Activated naive CD4-positive, alpha-beta T cell (primary cell): ENCODE data around the gene HSPB1.
A peak's percentile ranks its signal among the peaks of the same experiment; 100 is the strongest.
"Not testable (repeated sequence)": the region's sequence is repeated elsewhere in the genome, so short reads cannot be mapped to it uniquely, and the experiment has no call there.

Source experiments
- DNase-seq, 4 experiments: peaks; one replicate each; lab custom pipeline; 2025; lab: John Stamatoyannopoulos, UW

Gene HSPB1

GRCh38 chr7:76302347-76303201, at the start of gene HSPB1:
Gene HSPB1, plus strand, starts transcription at chr7:76302673. Its CDS starts 40 bp downstream, at chr7:76302713.
- peak in 3 of 4 experiments; percentile 12 to 49 (median 32) for DNase-seq

DNA sequence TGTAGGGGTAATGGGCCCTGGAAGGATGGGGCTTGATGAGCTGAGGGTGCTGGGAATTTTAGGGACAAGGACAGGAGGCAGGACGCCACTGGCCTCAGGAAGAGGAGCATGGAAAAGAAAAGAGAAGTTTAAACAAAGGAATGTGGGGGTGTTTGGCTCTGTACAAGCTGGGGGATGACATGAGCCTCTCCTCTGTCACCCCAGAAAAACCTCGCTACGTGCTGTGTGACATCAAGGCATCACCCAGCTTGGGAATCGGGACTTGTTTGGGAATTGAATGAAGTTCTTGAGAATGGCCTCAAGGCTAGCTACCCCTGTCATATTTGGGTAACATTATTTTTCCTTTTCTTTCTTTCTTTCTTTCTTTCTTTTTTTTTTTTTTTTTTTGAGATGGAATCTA, 47.7 kb upstream of the HSPB1 start:
- no peak for DNase-seq

GRCh38 chr7:76257973-76258372, 44.5 kb upstream of the HSPB1 start:
- DNase-seq = no peak

GRCh38 chr7:76259124-76260093, 43.1 kb upstream of the HSPB1 start:
- DNase-seq = no peak

DNA sequence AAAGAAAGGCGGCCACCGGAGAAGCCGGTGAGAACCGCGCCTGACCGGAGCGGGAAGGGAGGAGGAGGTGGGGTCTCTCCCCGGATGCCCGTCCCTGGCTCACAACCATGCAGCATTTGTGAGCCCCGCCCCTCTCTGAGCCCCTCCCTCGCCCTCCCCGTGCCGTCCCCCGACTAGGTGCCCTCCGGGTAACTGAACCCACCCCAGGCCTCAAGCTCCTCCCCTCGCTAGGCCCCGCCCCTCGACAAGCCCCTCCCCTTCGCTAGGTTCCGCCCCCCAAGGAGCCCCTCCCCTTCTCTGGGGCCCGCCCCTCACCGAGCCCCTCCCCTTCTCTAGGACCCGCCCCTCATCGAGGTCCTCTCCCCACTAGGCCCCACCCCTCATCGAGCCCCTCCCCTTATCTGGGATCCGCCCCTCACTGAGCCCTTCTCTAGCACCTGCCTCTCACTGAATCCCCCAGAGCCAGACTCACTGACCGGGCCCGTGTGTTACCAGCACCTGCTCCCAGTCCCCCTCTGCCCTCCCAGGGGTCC, 42.2 kb upstream of the HSPB1 start:
- DNase-seq = peak in 3 of 4 experiments; percentile 19 to 38 (median 20)

DNA sequence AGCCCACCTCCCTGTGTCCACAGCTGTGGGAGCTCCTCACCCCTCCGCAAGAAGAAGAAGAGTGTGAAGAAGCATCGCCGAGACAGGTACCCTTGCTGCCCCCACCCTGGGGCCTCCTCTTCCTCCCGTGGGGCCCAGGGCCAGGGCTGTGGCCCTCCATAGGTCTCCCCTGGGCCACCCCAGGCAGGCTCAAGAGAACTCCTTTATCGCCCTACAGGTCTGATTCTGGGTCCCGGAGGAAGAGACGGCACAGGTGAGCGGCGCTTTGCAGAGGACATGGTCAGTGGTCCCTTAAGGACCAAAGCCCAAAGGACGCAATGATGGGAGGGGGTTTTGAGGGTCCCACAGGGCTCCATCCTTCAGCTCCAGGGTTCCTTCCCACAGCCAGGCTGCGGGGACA, 41.1 kb upstream of the HSPB1 start:
- DNase-seq = no peak

GRCh38 chr7:76261931-76262330, 40.5 kb upstream of the HSPB1 start:
- no peak for DNase-seq

DNA sequence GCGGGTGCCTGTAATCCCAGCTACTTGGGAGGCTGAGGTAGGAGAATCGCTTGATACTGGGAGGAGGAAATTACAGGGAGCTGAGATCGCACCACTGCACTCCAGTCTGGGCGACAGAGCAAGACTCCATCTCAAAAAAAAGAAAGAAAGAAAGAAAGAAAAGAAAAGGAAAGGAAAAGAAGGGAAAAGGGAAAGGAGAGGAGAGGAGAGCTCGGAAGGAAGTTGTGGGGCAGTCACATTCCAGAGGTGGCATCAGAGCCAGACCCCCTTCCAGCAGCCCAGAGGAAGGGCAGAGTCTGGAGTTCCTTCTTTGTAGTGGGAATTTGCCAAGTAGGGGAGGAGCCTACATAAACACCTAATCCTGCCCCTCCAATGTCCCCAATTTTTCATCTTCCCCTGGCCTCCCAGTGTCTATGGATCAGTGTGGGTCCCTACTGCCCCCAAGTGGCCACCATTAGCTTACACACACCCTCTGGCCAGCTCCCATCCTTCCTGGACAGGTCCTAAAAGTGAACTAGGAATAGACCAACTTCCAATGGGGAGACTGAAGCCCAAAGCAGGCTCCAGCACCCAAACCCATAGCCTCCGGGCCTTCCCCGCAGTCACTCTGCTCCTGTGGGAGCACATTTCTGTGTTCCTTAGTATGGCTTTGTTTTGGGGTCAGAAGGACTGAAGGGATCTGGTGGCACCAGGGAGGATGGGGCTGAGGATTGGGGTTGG, 39.6 kb upstream of the HSPB1 start:
- no peak for DNase-seq

- no peak for DNase-seq
Observed at GRCh38 chr7:76265299-76265698, 37.2 kb upstream of the HSPB1 start.

DNA sequence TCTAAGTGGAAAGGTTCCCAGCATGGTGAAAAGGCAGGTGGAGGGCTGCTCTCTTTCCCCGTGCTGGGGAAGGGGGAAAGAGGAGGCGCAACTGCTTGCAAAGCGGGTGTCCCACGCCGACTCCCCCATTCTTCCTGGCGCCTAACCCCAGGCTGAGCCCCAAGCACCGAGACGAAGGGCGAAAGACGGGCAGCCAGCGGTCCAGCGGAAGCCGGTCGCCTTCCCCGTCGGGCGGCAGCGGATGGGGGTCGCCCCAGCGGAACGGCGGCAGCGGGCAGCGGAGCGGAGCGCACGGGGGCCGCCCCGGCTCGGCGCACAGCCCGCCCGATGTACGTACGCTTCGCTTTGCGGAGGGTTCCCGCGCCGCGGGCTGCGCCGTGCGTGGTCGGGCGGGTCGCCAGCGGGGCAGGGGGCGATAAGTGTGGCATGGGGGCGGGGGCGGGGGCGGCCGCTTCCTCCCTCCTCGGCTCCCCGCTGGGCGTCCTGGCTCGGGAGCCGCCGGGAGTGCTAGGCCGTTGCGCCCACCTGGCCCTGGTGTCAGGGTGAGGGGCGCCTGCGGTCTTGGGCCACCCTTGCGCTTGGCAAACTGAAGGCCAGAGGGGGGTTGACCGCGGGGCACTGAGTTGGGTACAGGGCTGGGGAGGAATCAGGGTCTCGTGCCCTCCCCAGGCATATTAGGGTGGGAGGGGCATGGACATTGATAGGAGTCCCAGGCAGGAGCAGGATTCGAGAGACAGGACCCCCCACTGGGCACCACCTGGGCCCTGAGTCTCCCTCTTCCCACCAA, 35.2 kb upstream of the HSPB1 start:
- DNase-seq = no peak

DNA sequence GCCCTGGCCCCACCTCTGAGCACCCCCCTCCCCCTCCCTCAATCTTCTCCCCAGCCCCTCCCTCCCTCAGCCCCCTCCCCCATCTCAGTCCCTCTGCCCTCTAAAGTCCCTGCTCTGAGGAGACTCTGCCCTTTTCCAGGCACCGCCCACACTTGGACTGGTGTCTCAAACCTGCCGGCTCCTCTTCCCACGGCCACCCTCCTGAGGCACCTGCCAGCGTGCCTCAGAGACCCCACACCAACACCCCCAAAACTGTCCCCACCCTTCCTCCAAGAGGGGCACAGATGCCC, 34.6 kb upstream of the HSPB1 start:
- no peak for DNase-seq

- DNase-seq = no peak
Observed at GRCh38 chr7:76268376-76268775, 34.1 kb upstream of the HSPB1 start.

GRCh38 chr7:76269895-76270294, 32.6 kb upstream of the HSPB1 start:
- DNase-seq = no peak

- not testable (repeated sequence) for DNase-seq
Observed at GRCh38 chr7:76271384-76271783, 31.1 kb upstream of the HSPB1 start.

DNA sequence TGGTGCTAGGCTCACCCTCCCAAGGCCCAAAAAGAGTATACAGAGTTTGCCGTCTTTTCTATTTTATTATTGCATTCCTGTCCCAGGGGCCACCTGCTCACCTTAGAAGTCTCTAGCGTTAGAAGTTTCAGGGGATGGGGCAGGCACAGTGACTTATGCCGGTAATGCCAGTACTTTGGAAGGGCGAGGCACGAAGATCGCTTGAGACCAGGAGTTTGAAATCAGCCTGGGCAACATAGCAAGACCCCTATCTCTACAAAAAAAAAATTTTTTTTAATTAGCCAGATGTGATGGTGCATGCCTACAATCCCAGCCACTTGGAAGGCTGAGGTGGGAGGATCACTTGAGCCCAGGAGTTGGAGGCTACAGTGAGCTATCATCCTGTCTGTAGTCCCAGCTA, 30.3 kb upstream of the HSPB1 start:
- DNase-seq = no peak

DNA sequence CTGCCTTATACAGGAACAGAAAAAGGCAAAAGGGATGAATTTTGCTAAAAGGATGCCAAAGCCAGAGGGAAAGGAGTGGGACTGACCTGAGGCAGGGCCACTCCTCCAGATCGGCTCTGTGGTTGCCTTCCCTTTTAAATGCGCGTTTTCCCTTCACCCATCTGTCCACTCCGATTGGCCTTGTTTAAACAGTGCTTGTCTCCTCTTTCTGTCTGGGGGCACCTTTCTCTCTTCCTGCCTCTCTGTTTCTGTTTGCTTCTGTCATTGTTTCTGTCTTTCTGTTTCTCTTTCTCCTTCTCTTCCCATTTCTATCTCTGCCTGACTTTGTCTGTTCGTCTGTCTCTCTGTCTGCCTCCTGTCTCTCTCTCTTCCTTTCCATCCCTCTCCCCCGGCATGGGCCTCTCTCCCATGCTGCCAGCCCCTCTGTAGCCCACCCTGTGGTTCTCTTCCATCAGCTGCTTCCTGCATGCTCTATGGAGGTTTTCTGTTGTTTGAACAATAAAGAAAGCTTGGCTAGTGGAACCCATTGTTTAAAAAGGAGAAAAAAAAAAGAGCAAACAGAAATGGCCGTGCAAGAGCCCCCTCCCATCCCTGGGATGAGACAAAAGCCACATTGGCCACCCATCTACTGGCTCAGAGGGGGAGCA, 29.5 kb upstream of the HSPB1 start:
- DNase-seq = no peak

GRCh38 chr7:76273503-76273902, 29.0 kb upstream of the HSPB1 start:
- no peak for DNase-seq

DNA sequence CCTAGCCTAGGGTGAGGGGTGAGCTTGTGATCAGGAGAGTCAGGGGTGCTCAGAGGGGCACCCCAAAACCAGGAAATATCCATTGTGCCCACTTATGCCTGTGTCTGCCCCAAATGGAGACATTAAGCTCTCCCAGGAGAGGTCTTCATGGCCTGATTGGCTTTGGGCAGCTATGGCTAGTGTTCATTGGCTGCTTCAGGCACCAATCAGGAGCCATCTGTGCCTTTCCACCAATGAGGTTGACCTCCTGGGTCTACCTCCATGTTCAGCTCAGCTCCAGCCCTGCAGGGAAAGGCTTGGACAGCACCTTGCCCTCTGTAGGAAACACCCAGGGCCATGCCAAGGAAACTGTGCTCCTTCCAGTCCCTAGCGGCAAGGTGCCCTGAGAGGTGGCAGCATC, 23.9 kb upstream of the HSPB1 start:
- no peak for DNase-seq

DNA sequence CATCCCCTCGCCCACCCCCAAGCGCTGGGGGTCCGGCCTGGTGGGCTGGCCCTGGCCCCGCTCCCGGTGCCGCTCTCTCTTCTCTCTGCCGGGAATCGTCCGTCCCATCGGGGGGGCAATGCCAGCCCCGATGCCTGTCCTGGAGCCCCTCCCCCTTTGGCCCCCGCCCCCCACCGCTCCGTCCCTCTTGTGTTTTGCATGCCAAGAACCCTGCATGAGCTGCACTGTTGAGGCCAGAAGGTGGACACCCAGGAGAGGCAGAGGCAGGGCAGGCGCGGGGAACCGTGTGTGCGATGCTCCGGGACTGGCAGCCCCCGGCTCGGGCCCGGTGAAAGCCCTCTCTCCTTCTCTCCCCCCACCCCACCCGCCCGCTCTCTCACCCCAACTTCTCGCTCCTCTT, 22.1 kb upstream of the HSPB1 start:
- no peak for DNase-seq

DNA sequence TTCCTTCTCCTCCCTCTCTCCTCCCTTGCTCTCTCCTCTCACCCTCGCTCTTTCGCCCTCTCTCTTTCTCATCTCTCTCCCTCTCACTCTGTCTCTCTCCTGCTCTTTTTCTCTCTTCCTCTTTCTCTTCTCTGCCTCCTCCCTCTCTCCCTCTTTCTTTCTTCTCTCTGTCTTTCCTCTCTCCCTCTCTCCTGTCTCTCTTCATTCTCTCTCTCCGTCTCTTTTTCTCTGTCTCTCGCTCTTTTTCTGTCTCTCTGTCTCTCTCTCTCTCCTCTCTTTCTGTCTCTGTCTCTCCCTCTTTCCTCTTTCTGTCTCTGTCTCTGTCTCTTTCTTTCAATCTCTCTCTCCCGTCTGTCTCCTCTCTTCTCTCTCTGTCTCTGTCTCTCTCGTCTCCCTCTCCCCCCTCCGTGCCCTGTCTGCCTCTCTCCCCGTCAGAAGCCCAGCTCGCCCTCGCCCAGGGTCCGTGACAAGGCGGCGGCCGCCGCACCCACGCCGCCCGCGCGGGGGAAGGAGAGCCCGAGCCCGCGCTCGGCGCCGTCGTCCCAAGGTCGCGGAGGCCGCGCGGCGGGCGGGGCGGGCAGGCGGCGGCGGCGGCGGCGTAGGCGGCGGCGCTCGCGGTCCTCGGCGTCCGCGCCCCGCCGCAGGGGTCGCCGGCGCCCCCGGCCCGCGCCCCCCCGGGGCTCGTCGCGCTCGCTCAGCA, 21.3 kb upstream of the HSPB1 start:
- no peak for DNase-seq
